Stimulated activated CD8-positive, alpha-beta memory T cell treated with anti-CD3 and anti-CD28 coated beads, Interleukin-4, amount 100 ng/mL, for 48 hours (primary cell): ENCODE results near the gene JADE3.

Experiments
- DNase-seq: peaks from one replicate; pipeline ENCODE4 v3.0.0-alpha.2; 2020

JADE3 gene

DNA sequence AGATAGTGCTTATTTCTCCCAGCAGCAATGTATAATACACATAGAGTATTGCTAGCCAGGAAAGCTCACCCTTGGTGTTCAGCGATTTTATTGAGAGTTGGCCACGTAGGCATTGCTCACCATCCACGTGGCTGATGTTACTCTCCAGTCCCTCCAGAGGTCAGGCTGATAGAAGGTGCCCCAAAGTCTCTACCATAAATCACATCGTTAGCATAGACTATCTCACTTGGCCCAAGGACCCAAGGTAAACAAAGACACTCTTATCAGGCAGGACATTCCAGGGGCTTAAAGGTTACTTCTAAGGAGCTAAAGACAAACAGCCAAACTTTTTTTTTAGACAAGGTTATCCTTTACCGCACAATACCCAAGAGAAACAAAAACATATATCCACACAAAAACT is 135.8 kb downstream of the JADE3 start:
- no peak for DNase-seq

DNA sequence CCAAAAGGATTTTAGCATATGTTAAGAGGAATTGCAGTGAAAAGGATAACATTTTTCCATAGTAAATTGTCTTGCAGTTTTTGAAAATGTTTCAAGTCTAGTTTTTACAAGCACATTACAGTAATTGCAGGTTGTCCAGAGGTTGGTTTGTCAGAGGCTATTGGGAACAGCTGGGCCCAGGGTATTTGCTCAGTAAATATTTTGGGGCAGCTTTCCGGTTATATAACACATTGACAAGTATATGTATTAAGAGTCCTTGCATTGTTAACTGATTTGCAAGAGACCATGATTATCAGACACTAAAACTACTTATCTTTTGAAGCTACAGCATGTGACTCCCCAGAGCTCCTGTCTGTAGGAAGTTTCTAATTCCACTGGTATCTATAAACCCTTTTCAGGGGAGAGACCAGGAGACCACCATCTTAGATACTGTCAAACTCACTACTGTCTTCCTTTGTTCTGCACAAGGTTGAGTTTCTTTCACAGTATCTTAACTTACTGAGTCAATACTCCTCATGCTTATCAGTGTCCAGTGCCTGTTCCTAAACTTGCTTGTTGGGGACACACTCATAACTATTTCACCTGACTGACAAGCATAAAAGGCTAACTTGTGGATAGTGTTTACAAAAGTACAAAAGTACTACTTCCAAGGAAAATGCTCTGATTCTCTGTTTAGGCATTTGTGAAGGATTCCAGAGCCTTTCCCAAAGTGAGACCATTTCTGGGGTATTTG is 147.1 kb downstream of the JADE3 start:
- DNase-seq: no peak

DNA sequence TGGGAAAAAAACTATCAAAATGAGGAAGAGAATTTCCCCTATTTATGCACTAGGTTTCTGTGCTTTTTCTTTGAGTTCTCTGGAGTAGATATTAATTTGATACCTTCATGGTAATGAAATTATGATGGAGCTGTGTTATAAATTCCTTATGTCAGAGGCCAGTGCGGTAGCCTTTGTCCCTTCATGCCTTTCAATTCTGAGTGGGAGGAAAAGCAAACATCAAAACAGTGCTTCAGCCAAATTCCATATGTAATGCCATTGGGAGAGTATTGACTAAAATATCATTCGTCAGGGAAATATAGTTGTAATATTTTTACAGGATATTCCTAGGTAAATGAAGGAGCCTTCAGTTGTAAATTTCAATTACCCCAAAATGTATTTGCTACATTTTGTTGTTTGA is 148.5 kb downstream of the JADE3 start:
- no peak for DNase-seq

DNA sequence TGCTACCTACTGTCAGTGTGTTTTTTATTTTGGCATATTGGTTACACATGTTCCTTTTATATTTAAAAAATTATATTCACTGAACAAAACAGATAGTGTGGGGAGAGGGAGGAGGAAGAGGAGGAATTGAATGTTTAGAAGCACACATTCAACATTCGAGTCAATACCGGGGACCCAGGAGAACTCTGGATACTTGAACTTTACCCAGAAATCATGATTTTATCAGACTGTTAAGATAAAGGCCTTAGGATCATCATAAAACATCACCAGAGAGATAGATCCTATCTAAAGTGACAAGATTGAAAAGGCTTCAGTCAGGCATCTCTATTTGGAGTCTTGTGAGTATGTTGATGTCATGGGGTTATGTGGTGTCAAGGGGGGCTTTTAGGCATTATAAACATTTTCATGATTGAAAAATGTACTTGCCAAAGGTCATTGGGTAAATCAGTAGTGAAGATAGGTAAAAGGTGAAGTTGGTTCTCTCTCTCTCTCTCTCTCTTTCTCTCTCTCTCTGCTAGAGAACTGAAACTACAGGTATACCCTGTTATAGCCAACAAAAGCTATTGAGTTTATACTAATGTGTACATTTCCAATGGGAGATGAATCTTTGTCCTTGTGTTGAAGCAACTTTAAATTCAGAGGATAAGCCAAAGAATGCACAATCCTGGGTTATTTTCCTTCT is 149.2 kb downstream of the JADE3 start:
- no peak for DNase-seq

DNA sequence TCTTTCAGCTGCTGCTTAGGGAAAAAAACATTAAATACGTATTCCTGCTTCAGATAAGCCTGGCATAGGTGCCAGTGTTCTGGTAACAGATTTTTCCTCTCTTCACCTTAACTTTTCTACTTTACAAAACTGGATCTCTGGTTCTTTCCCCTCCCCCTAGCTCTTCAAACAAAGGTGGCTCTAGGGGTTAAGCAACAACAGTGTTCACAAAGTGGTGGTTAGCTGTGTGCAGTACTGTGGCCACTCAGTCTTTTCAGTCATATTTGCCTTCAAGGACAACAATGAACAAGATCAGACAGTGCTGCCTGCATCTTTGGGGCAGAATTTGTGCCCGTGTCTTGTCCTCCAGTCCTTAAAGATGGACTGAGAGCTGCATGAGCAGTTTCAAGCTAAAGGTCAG is 151.0 kb downstream of the JADE3 start:
- no peak for DNase-seq

DNA sequence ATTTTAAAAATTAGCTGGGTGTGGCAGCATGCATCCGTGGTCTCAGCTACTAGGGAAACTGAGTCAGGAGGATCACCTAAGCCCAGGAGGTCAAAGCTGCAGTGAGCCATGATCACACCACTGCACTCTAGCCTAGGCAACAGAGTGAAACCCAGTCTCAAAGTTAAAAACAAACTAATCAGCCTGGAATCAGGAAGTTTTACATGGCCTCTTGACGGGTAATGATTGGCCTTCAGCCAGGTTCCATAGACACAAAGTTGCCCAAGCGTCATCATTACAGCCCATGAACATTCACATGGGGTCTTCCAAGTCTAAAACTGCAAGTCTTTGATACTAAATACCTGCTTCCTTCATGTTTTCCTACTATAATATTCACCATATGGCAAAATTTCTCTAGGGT is 156.0 kb downstream of the JADE3 start:
- DNase-seq: no peak

DNA sequence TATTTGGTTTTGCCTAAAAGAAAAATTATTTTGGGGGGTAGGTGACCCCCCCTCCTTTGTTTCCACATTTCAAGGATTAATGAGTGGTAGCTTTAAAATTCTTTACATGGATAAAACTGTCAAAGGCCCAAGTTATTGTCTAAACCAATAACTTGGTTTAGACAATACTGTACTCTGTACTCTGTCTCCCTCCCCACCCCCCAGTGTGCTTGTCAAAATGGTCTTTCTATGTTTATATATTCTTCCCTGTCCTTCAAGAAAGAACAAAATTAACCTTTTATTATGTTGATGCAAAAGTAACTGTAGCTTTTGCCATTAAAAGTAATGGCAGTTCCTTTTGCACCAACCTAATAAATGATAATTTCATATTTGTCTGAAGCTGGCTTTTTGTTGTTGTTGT is 156.5 kb downstream of the JADE3 start:
- DNase-seq: no peak

DNA sequence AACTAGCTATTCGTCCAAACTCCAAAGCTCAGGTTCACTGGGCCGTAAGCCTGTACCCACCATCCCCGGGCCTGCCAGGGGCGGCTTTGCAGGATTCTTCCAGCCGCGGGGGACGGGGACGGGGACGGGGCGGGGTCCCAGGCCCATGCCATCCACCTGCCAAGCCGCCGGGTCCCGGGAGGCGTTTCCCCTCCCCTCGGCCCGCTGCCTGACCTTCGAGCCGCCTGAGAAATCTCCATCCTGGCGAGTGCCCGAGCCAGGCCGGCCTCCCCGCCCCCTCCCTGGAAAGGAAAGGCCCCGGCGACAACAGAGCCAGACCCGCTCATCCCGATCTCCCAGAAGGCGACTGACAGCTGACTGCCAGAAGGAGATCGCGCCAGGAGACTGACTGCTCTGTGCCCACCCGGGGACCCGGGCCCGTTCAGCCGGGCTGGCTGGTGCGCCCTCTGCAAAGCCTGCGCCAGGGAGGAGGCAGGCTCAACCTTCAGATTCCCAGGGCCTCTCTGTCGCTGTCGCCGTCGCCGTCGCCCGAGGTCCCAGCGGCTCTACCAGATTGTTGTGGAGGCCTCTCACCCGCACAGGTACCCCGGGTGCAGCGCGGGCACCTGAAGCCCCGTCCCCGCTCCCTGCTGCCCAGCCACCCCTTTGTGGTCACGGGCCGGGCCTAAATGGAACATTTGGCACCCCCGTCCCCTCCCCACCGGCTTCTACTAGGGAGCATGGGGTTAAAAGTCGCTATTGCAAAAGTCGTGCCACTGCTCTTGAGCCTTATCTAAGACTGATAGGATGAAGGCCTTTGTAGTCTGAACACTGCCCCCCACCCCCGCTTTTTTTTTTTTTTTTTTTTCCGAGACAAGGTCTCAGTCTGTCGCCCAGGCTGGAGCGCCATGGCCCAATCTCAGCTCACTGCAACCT is 166.2 kb downstream of the JADE3 start, which contains the start of gene RGN:
Gene RGN (plus strand): TSS at position 315 of the 915 bp plus-strand sequence. CDS start 2,702 bp downstream, outside the sequence.
- DNase-seq: no peak

DNA sequence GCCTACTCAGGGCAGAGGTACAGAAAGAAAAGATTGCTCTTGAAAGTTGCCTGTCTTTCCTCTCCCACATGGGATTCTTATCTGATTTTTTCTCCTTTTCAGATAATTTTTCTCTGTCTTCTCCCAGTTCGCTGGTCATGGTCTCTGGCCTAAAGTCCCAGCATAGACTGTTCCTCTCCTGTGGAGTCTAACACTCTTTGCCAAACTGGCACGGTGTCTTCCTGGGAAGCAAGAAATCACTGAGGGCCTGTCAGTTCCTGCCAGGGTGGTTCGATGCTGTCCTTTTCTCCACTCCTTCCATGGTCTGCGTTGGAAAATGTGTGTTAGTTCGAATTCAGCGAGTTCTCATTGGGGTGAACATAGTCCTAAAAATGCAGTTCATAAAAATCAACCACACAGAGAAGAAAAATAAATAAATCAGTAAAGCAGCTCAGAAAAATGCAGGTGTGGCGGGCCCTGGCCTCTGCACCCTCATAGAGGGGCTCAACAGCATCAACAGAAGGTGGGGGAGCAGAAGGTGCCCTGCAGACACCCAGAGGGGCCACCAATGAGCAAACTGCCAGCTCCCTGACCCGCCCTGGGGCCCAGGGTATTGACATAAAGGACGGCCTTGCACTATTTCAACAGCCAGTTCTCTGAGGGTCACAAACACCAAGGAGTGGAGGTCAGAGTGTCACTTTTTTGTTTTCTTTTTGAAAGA is 168.1 kb downstream of the JADE3 start:
- no peak for DNase-seq

DNA sequence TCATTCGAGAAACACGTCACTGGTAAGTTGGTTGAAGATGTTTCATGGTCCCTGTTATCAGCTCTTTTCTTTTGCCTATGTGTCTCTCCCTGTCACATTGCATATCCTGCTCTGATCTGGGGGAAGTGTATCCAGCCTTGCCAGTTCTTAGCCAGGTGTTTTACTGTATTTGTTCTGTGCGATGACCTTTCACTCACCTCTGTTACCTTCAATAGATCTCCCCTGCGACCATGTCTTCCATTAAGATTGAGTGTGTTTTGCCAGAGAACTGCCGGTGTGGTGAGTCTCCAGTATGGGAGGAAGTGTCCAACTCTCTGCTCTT is 168.7 kb downstream of the JADE3 start:
- DNase-seq: no peak

DNA sequence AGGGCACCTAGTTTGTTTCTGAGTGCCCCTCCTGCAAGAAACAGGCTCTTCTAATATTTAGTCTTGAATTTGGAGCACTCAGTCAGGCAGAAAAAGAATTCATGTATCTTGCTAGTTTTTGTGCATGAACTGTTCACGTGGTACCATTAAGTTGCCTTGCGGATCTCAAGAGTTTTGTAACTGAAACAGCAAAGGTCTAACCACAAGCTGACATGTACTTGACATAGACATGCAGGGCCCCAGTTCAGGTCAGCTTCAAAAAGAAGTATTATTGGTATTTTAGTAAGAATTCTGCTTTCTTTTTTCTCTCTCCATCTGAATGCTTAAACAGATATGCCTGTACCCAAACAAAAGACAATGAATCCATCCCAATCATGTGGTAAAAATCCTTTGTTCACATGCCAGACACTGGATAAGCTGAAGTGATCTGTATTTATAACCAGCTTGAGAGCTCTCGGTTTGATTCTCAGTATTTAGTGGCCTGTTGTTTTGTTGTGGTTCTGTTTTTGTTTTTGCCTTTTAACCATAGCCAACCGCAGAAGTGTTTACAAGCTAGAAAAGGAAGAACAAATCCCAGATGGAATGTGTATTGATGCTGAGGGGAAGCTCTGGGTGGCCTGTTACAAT is 179.0 kb downstream of the JADE3 start:
- no peak for DNase-seq

DNA sequence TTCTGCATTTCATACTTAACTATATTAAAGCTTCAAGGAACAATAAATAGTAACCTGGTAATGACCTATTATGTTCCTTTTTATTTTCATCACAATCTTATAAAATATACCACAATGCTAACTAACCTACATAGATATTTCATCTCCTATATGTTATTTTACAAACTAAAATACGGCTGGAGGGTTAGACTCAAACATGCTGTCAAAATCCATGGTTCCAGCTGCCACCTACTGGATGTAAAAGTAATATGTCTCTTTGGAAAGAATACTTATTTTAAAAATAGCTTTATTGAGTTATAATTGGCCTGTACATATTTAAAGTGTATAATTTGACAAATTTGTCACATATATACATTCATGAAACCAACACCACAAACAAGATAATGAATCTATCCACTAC is 181.0 kb downstream of the JADE3 start:
- no peak for DNase-seq

DNA sequence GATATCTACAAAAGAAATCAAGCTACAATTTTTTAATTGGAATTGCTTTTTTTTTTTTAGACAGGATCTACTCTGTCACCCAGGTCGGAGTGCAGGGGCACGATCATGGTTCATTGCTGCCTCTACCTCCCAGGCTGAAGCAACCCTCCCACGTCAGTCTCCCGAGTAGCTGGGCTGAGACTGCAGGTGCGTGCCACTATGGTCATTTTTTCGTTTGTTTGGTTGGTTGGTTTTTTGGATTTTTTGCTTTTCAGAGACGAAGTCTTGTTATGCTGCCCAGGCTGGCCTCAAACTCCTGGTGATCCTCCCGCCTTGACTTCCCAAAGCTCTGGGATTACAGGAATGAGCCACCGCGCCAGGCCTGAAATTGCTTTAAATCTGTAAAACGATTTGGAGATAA is 181.6 kb downstream of the JADE3 start:
- DNase-seq: no peak

DNA sequence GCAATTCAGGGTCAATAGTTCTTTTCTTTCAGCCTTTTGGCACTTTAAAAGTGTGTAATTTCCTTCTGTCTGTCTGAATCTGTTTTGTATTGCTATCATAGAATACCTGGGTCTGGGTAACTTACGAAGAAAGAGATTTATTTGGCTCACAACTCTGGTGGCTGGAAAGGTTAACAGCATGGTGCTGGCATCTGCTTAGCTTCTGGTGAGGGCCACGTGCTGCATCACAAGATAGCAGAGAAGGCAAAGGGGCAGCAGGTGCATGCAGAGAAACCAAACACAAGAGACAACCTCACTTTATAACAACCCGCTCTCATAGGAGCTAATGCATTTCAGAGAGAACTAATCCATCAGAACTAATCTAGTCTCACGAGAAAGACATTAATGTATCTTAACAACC is 184.8 kb downstream of the JADE3 start:
- DNase-seq: no peak

DNA sequence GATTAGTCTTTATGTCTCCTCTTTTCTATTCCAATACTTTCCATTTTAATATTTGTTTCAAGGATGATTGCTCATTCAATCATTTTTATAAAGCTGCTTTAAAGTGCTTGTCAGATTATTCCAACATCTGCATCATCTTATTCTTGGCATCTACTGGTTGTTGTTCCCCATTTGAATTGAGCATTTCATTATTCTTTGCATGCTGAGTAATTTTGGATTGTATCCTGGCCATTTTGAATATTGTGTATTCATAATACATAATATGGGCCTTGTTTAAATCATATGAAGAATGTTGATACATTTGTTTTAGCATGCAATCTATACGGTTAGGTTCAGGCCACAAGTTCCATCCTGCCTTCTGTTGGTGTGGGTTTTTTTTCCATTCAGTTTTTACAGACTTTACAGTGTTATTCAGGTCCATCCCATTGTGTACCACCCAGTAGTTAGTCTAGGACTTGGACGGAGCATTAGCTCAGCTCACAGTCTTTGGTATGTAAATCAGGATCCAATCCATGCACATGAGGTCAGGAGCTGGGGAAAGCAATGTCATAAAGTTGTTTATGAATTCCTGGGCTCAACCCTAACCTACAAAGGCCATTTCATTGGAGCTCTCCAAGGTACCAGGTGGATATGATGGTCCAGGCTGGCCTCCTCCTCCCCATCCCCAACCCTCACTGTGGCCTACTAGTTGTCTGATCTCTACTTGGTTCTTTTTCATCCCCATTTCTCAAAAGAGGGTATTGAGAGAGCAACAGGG is 186.3 kb downstream of the JADE3 start:
- DNase-seq: no peak

DNA sequence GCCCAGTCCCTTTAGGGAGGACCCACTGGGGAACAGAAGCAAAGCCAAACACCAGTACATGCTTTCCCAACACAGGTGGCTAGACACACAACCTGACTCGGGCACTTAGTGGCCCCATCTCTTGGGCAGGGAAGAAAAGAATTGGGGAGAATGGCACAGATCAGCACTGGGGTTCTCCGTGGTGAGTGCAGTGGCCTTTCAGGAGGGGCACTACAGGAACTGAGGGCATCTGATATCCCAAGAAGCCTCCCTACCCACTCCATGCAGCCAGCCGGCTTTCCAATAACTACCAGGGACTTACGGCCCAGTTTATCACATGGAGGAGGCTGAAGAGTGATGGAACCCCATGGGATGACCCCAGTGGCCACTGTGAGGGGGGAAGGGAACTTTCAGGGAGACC is 189.0 kb downstream of the JADE3 start:
- no peak for DNase-seq
